HUES6 (cell line): ENCODE results near the gene TMEM144.

Experiments
- H3K27ac ChIP-seq: 2 replicates; pipeline ENCODE4 v1.7.0; 2013; ENCODE audit warnings: low read depth, mild to moderate bottlenecking, low read length, inconsistent platforms
- H3K27me3 ChIP-seq: 2 replicates; pipeline ENCODE4 v1.6.1; 2013; ENCODE audit warnings: low read length; ENCODE audit not compliant: control insufficient read depth, insufficient read depth
- H3K36me3 ChIP-seq: 2 replicates; pipeline ENCODE4 v1.6.1; 2013; ENCODE audit warnings: low read length; ENCODE audit not compliant: control insufficient read depth, insufficient read depth
- H3K4me1 ChIP-seq: 2 replicates; pipeline ENCODE4 v1.6.1; 2013; ENCODE audit warnings: low read length; ENCODE audit not compliant: control insufficient read depth, insufficient read depth
- H3K4me3 ChIP-seq: 2 replicates; pipeline ENCODE4 v1.5.1; 2013; ENCODE audit warnings: low read depth, low read length
- H3K9ac ChIP-seq: one replicate; pipeline ENCODE4 v1.6.1; 2013; ENCODE audit warnings: mild to moderate bottlenecking, low read length
- H3K9me3 ChIP-seq: 2 replicates; pipeline ENCODE4 v1.6.1; 2013; ENCODE audit warnings: low read depth, low read length; ENCODE audit not compliant: control insufficient read depth, insufficient read depth

TMEM144 gene

DNA sequence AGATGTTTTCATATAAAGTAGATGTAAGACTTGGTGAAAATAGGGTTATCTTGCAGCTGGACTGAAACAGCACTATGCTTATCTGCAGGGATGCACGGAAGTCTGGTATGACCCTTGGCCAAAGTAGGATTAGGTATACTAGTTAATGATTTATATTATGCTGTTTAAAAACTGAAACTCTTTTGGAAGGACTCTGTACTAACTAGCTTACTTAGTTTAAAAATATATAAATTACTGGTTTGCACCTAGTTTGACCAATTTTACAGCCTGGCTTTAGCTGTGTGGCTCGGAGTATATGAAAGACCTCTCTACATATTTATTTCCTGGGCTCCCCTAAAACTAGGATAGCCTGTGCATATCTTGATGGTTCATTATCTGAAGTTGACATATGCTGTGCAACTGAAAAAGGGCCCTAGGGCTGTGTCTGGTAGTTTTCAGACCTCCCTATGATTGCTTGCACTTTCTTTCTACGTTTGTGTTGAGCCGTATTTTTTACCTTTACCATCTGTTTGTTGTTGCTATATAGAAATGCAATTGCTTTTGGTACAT is 89.2 kb downstream of the TMEM144 start:
- H3K4me1 ChIP-seq, result peaks cover 19% of the 10 kb centered on the region; the same call in 1 of the 2 replicates
- no peak overlapping the region for H3K9ac ChIP-seq
- peaks cover 11% of the 10 kb centered on the region for H3K9me3 ChIP-seq
- H3K4me3 ChIP-seq, result no peak overlapping the region
- no peaks in the 10 kb centered on the region for H3K36me3 ChIP-seq
- no peak overlapping the region for H3K27ac ChIP-seq
- peaks cover 35% of the 10 kb centered on the region; the same call in 1 of the 2 replicates for H3K27me3 ChIP-seq

DNA sequence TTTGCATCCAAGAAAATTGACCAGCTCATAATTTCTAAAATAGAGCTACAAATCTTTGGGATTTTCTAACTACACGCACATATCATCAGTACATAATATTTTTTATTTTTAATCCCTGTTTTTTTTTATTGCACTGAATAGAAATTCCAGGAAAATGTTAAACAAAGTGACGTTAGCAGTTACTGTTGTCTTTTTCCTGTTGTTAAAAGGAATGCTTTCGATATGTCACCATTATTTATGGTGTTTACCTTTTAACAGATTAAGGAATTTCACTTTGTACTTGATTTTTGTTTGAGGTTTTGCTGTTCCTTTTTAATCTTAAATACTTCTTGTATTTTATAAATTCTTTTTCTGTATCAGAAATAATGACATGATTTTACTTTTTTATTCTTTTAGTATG is 89.7 kb downstream of the TMEM144 start:
- Histone ChIP-seq H3K27me3 (peaks cover 32% of the 10 kb centered on the region; the same call in 1 of the 2 replicates), H3K36me3 (no peaks in the 10 kb centered on the region), H3K27ac (no peak overlapping the region), H3K9me3 (peaks cover 6% of the 10 kb centered on the region), H3K9ac (no peak overlapping the region), H3K4me3 (no peak overlapping the region), H3K4me1 (peaks cover 19% of the 10 kb centered on the region; the same call in 1 of the 2 replicates)

DNA sequence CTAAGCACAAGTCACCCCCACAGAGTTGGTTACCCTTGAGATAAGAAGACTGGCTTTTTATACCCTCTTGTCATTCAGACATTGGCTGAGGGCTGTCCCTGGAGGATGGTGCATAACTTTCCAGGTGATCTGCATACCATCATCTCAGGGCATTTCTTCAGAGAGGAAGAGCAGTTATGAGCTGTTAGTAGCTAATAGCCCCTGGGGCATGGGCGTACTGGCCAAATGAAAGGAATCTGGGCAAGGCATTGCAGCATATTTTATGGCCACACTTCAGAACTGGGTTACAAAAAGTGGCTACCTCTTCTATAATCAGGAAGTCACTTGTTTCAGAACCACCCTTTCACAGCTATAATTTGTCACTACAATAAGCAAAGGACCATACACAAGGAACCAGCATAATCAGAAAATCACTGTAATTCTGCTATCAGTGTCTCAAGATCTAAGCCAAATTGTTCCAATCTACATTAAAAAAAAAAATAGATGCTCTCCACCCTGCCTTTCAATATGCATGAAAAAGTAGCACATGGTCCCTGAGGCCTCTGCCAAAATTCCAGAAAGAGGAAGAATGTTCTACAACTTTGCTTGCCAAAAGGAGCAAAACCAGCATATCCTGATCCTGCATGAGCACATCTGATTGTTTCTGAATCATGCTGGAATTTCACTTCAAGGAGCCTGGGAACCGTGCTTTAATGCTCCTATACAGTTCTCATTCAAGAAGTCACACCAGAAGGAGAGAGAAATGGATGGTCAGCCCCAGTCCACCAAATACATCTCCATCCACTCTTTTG is 92.0 kb downstream of the TMEM144 start:
- no peak overlapping the region for H3K9ac ChIP-seq
- H3K9me3 ChIP-seq, result no peaks in the 10 kb centered on the region
- H3K4me3 ChIP-seq, result no peak overlapping the region
- H3K36me3 ChIP-seq, result no peaks in the 10 kb centered on the region
- peaks cover 19% of the 10 kb centered on the region; the same call in 1 of the 2 replicates for H3K4me1 ChIP-seq
- no peak overlapping the region for H3K27ac ChIP-seq
- peaks cover 20% of the 10 kb centered on the region; the same call in 1 of the 2 replicates for H3K27me3 ChIP-seq

DNA sequence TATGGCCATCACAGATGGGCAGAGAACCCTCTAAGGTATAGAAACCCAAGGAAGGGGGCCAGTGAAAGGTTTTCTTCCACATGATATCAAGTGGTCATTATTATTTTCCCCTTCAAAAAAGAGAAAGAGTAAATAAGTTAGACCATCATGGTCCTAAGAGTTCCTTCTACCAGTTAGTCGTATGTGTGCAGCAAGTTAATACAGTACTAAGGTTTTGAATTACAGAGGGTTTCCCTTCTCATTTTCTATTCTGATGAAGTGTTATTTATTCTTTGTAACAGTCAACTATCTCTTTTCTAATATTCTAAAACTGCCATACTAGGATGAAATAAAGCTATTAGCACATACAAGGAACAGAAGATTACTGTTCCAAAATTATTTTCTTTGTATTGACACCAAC is 94.4 kb downstream of the TMEM144 start:
- Histone ChIP-seq H3K27me3 (peaks cover 12% of the 10 kb centered on the region; the same call in 1 of the 2 replicates), H3K4me1 (peaks cover 16% of the 10 kb centered on the region; the same call in 1 of the 2 replicates), H3K9me3 (no peaks in the 10 kb centered on the region), H3K27ac (no peak overlapping the region), H3K4me3 (no peak overlapping the region), H3K36me3 (no peaks in the 10 kb centered on the region), H3K9ac (no peak overlapping the region)
